Measurements from ENCODE around the gene CELA3A.
"Not testable (repeated sequence)": the region's sequence is repeated elsewhere in the genome, so short reads cannot be mapped to it uniquely, and the experiment has no call there.

CELA3A gene, protein sequence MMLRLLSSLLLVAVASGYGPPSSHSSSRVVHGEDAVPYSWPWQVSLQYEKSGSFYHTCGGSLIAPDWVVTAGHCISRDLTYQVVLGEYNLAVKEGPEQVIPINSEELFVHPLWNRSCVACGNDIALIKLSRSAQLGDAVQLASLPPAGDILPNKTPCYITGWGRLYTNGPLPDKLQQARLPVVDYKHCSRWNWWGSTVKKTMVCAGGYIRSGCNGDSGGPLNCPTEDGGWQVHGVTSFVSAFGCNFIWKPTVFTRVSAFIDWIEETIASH

DNA sequence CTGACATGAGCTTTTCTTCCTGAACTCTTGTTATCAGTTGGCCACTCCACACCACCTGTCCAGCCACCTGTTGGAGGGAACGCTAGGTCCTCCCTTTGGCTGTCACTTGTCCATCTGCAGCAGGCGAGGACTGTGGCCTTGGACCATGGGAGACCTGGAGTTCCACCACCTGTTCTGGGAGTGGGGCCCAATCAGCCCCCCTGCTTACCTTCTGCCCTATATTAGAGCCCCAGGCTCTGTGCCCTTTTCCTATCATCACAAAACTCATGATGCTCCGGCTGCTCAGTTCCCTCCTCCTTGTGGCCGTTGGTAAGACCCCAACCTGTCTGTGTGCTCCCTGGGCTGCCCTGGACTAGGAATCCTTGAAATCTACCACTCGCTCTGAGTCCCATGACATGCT, at the start of gene CELA3A:
TSS of gene CELA3A (plus strand) at position 249 of the 400 bp plus-strand sequence. CDS start at position 267, 18 bp downstream.
- Mint-ChIP-seq H3K4me3 (no peak within 1 kb of the TSS), H3K9me3 (no peaks in the 10 kb centered on the region), H3K27ac (no peak within 1 kb of the TSS), H3K27me3 (ENCODE audit: low read depth) (no peaks in the 10 kb centered on the region), H3K36me3 (ENCODE audit: low read depth) (no peaks in the 10 kb centered on the region), H3K4me1 (ENCODE audit: low read depth) (peaks cover 2% of the 10 kb centered on the region)

- no peaks in the 10 kb centered on the region for H3K9me3 Mint-ChIP-seq
- peaks cover 12% of the 10 kb centered on the region for H3K4me1 Mint-ChIP-seq (ENCODE audit: low read depth)
- H3K27ac Mint-ChIP-seq = no peak overlapping the region
- H3K27me3 Mint-ChIP-seq (ENCODE audit: low read depth) = no peaks in the 10 kb centered on the region
- H3K4me3 Mint-ChIP-seq = no peak overlapping the region
- no peaks in the 10 kb centered on the region for H3K36me3 Mint-ChIP-seq (ENCODE audit: low read depth)
Measured at GRCh38 chr1:21952786-21953520, 48.5 kb upstream of the CELA3A start.

DNA sequence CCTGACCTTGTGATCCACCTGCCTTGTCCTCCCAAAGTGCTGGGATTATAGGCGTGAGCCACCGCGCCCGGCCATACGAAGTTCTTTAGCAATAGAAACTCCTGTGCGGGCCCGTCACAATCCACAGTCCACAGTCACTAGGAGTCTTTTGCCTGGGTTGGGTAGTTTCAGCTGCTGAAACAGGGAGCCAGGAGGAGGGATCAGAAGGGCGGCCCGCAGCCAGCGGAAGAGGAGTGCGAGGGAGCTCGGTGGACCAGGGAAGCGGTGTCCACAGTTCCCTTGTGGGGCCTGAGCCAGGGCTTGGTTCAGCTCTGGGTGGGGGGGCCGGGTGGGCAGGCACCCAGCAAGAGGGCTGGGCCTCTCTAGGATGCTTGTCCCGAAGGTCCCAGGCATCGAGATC, 46.4 kb upstream of the CELA3A start:
- Mint-ChIP-seq H3K9me3 (no peaks in the 10 kb centered on the region), H3K36me3 (ENCODE audit: low read depth) (no peaks in the 10 kb centered on the region), H3K27ac (no peak overlapping the region), H3K4me3 (no peak overlapping the region), H3K4me1 (ENCODE audit: low read depth) (peaks cover 18% of the 10 kb centered on the region), H3K27me3 (ENCODE audit: low read depth) (no peaks in the 10 kb centered on the region)

DNA sequence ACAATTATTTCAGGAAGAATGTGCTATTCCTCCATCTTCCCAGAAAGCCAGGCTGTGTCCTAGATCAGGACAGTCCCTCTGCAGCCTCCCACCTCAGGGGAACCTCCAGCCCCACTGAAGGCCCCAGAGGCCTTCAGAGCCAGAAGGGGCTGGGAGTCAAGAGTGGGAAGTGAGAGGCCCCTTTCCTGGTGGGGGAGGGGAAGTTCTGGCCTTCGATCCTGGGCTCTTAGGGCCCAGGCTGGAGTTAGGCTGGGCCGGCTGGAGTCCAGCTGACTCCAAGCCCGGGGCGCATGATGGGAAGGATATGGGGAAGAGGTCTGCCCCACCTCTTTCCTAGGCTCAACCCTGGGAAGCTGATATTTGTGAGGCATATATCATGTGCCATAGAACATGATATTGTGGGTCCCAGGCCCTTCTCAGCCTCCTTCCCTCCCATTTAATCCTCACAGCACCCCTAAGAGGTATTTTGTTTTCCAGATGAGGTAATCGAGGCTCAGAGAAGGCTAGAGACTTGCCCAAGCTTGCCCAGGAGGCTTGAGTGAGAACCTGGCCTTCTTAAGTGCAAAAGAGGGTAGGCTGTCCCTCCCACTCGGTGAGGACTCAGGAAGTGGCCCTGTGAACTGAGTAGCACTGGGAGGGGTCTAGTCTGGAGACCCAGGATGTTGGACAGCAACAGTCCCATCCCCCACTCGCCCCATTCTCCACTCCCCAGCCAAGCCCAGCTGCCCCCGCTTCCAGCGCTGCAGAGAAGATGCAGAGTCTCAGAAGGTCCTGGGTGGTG, 45.8 kb upstream of the CELA3A start:
- Mint-ChIP-seq H3K4me3 (no peak overlapping the region), H3K36me3 (ENCODE audit: low read depth) (no peaks in the 10 kb centered on the region), H3K27me3 (ENCODE audit: low read depth) (no peaks in the 10 kb centered on the region), H3K27ac (no peak overlapping the region), H3K9me3 (no peaks in the 10 kb centered on the region), H3K4me1 (ENCODE audit: low read depth) (peaks cover 18% of the 10 kb centered on the region)

- H3K36me3 Mint-ChIP-seq (ENCODE audit: low read depth) = no peaks in the 10 kb centered on the region
- H3K27me3 Mint-ChIP-seq (ENCODE audit: low read depth) = no peaks in the 10 kb centered on the region
- peaks cover 18% of the 10 kb centered on the region for H3K4me1 Mint-ChIP-seq (ENCODE audit: low read depth)
- H3K4me3 Mint-ChIP-seq = peak overlapping the region; percentile 30
- H3K9me3 Mint-ChIP-seq = no peaks in the 10 kb centered on the region
- H3K27ac Mint-ChIP-seq = peak overlapping the region; percentile 85
Measured at GRCh38 chr1:21956720-21957552, 44.5 kb upstream of the CELA3A start.

DNA sequence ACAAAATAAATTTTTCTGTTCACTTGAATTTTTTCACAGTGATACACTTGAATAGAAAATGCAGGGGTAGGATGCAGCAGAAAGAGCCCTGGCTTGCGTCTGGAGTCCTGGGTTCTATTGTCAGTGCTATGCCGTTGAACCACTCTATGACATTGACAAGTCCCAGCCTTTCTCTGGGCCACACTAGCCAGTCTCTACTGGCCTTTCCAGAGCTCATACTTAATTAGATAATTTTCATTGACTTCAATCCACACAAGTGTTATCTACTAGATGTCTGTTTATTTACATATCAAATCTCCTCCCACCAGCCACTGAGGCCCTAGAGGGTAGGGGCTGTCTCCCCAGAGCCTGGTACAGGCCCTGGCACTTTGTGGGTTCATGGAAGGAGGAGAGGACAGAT, 40.1 kb upstream of the CELA3A start:
- H3K4me1 Mint-ChIP-seq (ENCODE audit: low read depth) = peaks cover 22% of the 10 kb centered on the region
- H3K36me3 Mint-ChIP-seq (ENCODE audit: low read depth) = no peaks in the 10 kb centered on the region

GRCh38 chr1:21961799-21962198, 39.7 kb upstream of the CELA3A start:
- Mint-ChIP-seq H3K36me3 (ENCODE audit: low read depth) (no peaks in the 10 kb centered on the region), H3K27ac (no peak overlapping the region)

More for the DNA sequence above, 40.1 kb upstream of the CELA3A start:
- Mint-ChIP-seq H3K9me3 (no peaks in the 10 kb centered on the region), H3K27me3 (ENCODE audit: low read depth) (no peaks in the 10 kb centered on the region), H3K27ac (no peak overlapping the region), H3K4me3 (no peak overlapping the region)

GRCh38 chr1:21963477-21964217, 37.8 kb upstream of the CELA3A start:
- peaks cover 4% of the 10 kb centered on the region for H3K4me1 Mint-ChIP-seq (ENCODE audit: low read depth)
- no peak overlapping the region for H3K27ac Mint-ChIP-seq
- H3K4me3 Mint-ChIP-seq = no peak overlapping the region
- H3K27me3 Mint-ChIP-seq (ENCODE audit: low read depth) = peaks cover 2% of the 10 kb centered on the region
- no peaks in the 10 kb centered on the region for H3K9me3 Mint-ChIP-seq
- H3K36me3 Mint-ChIP-seq (ENCODE audit: low read depth) = no peaks in the 10 kb centered on the region

More at GRCh38 chr1:21961799-21962198, 39.7 kb upstream of the CELA3A start:
- Mint-ChIP-seq H3K27me3 (ENCODE audit: low read depth) (no peaks in the 10 kb centered on the region), H3K4me1 (ENCODE audit: low read depth) (peaks cover 17% of the 10 kb centered on the region), H3K4me3 (no peak overlapping the region), H3K9me3 (no peaks in the 10 kb centered on the region)

DNA sequence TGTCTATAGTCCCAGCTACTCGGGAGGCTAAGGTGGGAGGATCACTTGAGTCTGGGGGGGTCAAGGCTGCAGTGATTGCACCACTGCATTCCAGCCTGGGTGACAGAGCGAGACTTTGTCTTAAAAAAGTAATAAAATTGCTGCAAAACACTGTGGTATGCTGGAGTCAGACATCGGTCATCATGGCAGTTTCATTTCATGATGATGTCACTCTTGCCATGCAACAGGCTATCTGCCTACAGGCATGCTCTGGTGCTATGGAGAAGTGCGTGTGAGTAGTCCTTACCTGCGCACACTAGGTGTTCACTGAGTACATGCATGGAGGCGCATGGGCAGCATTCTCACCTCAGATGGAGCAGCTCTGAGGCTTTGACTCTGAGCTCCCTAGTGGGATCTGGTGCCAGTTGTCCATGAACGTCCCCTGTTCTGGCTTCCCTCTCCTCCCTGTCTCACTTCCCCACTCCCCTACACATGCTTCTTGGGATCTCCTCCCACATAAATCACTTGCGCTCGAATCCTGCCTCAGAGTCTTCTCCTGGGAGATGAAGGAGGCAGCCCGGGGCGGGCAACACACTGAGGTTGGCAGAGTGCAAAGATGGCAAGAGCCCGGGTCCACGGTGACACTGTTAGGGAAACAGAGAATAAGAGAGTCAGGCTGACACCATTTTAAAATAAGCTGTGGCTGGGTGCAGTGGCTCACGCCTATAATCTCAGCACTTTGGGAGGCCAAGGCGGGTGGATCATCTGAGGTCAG, 35.0 kb upstream of the CELA3A start:
- Mint-ChIP-seq H3K4me1 (ENCODE audit: low read depth) (peaks cover 4% of the 10 kb centered on the region), H3K36me3 (ENCODE audit: low read depth) (no peaks in the 10 kb centered on the region), H3K4me3 (no peak overlapping the region), H3K9me3 (no peaks in the 10 kb centered on the region), H3K27ac (no peak overlapping the region), H3K27me3 (ENCODE audit: low read depth) (peaks cover 4% of the 10 kb centered on the region)

- not testable (repeated sequence) for H3K36me3 Mint-ChIP-seq (ENCODE audit: low read depth); H3K27me3 Mint-ChIP-seq (ENCODE audit: low read depth); H3K4me1 Mint-ChIP-seq (ENCODE audit: low read depth)
Measured at GRCh38 chr1:21967216-21967615, 34.2 kb upstream of the CELA3A start.

DNA sequence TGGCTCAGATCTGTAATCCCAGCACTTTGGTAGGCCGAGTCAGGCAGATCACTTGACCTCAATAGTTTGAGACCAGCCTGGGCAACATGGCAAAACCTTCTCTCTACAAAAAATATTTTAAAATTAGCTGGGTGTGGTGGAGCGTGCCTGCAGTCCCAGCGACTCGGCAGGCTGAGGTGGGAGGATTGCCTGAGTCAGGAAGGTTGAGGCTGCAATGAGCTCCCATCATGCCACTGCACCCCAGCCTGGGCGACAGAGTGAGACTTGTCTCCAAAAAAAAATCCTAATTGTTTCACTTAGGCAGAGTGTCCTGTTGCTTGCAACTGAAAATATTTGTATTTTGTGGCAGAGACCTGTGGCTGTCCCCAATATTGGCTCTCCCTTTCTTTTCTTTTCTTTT, 32.4 kb upstream of the CELA3A start:
- not testable (repeated sequence) for H3K27ac Mint-ChIP-seq; H3K36me3 Mint-ChIP-seq (ENCODE audit: low read depth); H3K27me3 Mint-ChIP-seq (ENCODE audit: low read depth); H3K4me1 Mint-ChIP-seq (ENCODE audit: low read depth); H3K9me3 Mint-ChIP-seq; H3K4me3 Mint-ChIP-seq

More at GRCh38 chr1:21967216-21967615, 34.2 kb upstream of the CELA3A start:
- H3K27ac Mint-ChIP-seq, H3K4me3 Mint-ChIP-seq, H3K9me3 Mint-ChIP-seq: not testable (repeated sequence)

GRCh38 chr1:21970523-21970922, 30.9 kb upstream of the CELA3A start:
- H3K4me1 Mint-ChIP-seq (ENCODE audit: low read depth); H3K27ac Mint-ChIP-seq; H3K27me3 Mint-ChIP-seq (ENCODE audit: low read depth); H3K4me3 Mint-ChIP-seq; H3K9me3 Mint-ChIP-seq; H3K36me3 Mint-ChIP-seq (ENCODE audit: low read depth): not testable (repeated sequence)

DNA sequence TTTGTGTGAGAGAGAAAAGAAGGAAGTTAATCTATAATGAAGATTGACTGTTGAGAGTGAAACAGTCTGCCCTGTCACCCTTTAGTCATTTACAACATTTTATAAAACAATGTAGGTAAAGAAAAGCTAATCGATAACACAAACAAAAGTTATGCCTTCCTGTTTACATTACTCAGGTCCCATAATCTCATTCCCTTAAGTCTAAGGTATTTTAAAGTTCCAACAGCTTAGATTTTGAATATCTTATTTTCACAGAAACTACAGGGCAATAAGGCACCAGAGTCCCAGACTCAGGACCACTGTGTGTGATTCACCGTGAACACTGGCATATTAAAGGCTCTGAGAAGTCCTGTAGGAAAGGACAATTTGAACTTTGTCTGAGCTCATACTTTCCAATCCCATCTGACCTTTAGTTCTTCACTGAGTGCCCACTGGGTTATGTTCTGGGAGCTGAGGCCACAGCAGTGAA, 28.4 kb upstream of the CELA3A start:
- H3K9me3 Mint-ChIP-seq; H3K4me1 Mint-ChIP-seq (ENCODE audit: low read depth): not testable (repeated sequence)
- peaks cover 10% of the 10 kb centered on the region for H3K27me3 Mint-ChIP-seq (ENCODE audit: low read depth)

More for the DNA sequence above, 28.4 kb upstream of the CELA3A start:
- H3K4me3 Mint-ChIP-seq; H3K27ac Mint-ChIP-seq; H3K36me3 Mint-ChIP-seq (ENCODE audit: low read depth): not testable (repeated sequence)
